IMR-90 (cell line): ENCODE results near the gene VPS18. TPM values are rescaled to one million over a fixed set of nuclear protein-coding genes. Genes with fewer than 3 reads are reported as not detected.

Experiments
- ATAC-seq: fragments of 200-7000 bp; cut with Tn5 transposase; 2 replicates; pipeline ENCODE4 v1.9.1; 2020; ENCODE audit warnings: low read depth, mild to moderate bottlenecking, moderate library complexity
- BruUV-seq: library from RNA; stranded (reverse); fragments of 400-500 nt; replicated peaks from 2 replicates; lab custom pipeline; 2021; lab: Mats Ljungman, UMichigan
- CTCF ChIA-PET: fragments of 300-600 bp; formaldehyde crosslinking; extraction: SDS; loops from one replicate; lab custom pipeline; 2021; ENCODE audit warnings: antibody characterized with exemption; lab: Yijun Ruan, JAX
- POLR2A ChIA-PET: fragments of 300-600 bp; sonication (Branson Sonifier 250); formaldehyde crosslinking; loops from one replicate; lab custom pipeline; 2022; ENCODE audit warnings: antibody characterized with exemption; ENCODE audit not compliant: unreplicated experiment; lab: Charles Lee
- DNase-seq: peaks from one replicate; pipeline ENCODE4 v3.0.0; 2013
- H2AFZ ChIP-seq: replicated peaks from 2 replicates; pipeline ENCODE3; 2013; ENCODE audit warnings: low read length, mild to moderate bottlenecking; ENCODE audit not compliant: poor library complexity
- H2AK5ac ChIP-seq: 2 replicates; pipeline ENCODE4 v1.6.1; 2013; ENCODE audit warnings: low read depth, low read length, inconsistent platforms
- H2AK9ac ChIP-seq: replicated peaks from 2 replicates; pipeline ENCODE3; 2013; ENCODE audit warnings: mild to moderate bottlenecking, low read depth, low read length, moderate library complexity; ENCODE audit not compliant: poor library complexity
- H2BK120ac ChIP-seq: 2 replicates; pipeline ENCODE4 v1.6.1; 2013; ENCODE audit warnings: low read depth, low read length, inconsistent platforms
- H2BK15ac ChIP-seq: 3 replicates; pipeline ENCODE4 v1.6.1; 2013; ENCODE audit warnings: low read depth, low read length, inconsistent platforms
- H2BK20ac ChIP-seq: 2 replicates; pipeline ENCODE4 v1.6.1; 2013; ENCODE audit warnings: low read depth, mild to moderate bottlenecking, inconsistent platforms, low read length, moderate library complexity
- H2BK5ac ChIP-seq: 2 replicates; pipeline ENCODE4 v1.6.1; 2013; ENCODE audit warnings: mild to moderate bottlenecking, low read depth, low read length, inconsistent platforms; ENCODE audit not compliant: poor library complexity, severe bottlenecking
- H3K14ac ChIP-seq: replicated peaks from 2 replicates; pipeline ENCODE4 v1.6.1; 2013; ENCODE audit warnings: low read depth, low read length, inconsistent platforms
- H3K18ac ChIP-seq: 2 replicates; pipeline ENCODE4 v1.6.1; 2013; ENCODE audit warnings: low read depth, low read length, control low read depth
- H3K23ac ChIP-seq: 2 replicates; pipeline ENCODE4 v1.6.1; 2013; ENCODE audit warnings: low read depth, low read length, inconsistent platforms
- H3K27ac ChIP-seq: 2 replicates; pipeline ENCODE4 v1.5.1; 2013; ENCODE audit warnings: mild to moderate bottlenecking, control low read depth, low read length; ENCODE audit not compliant: insufficient read depth
- H3K27me3 ChIP-seq: 2 replicates; pipeline ENCODE4 v1.6.1; 2013; ENCODE audit warnings: low read length; ENCODE audit not compliant: control insufficient read depth, insufficient read depth
- H3K36me3 ChIP-seq: 2 replicates; pipeline ENCODE4 v1.6.1; 2013; ENCODE audit warnings: low read length, mixed read lengths; ENCODE audit not compliant: control insufficient read depth, insufficient read depth
- H3K4ac ChIP-seq: 2 replicates; pipeline ENCODE4 v1.6.1; 2013; ENCODE audit warnings: low read depth, low read length, inconsistent platforms
- H3K4me1 ChIP-seq: 2 replicates; pipeline ENCODE4 v1.6.1; 2013; ENCODE audit warnings: low read length, mixed read lengths; ENCODE audit not compliant: control insufficient read depth, insufficient read depth
- H3K4me2 ChIP-seq: 2 replicates; pipeline ENCODE4 v1.6.1; 2013; ENCODE audit warnings: low read depth, mild to moderate bottlenecking, control low read depth, low read length, moderate library complexity
- H3K4me3 ChIP-seq: 2 replicates; pipeline ENCODE4 v1.5.1; 2013; ENCODE audit warnings: low read depth, mild to moderate bottlenecking, control low read depth, low read length, moderate library complexity; ENCODE audit not compliant: insufficient read depth
- H3K56ac ChIP-seq: 2 replicates; pipeline ENCODE4 v1.6.1; 2013; ENCODE audit warnings: low read length, inconsistent platforms; ENCODE audit not compliant: insufficient read depth; ENCODE audit errors: extremely low read depth
- H3K79me1 ChIP-seq, 2 experiments: 2 replicates each; pipeline ENCODE4 v1.6.1; 2013; ENCODE audit warnings: low read length in 2 of 2, inconsistent platforms in 1 of 2, low read depth in 1 of 2
- H3K9ac ChIP-seq: 2 replicates; pipeline ENCODE4 v1.6.1; 2013; ENCODE audit warnings: low read depth, low read length, control low read depth
- H3K9me1 ChIP-seq: 2 replicates; pipeline ENCODE4 v1.6.1; 2013; ENCODE audit warnings: low read length, inconsistent platforms; ENCODE audit not compliant: insufficient read depth
- H3K9me3 ChIP-seq: 2 replicates; pipeline ENCODE4 v1.6.1; 2013; ENCODE audit warnings: low read length; ENCODE audit not compliant: control insufficient read depth, insufficient read depth
- H4K20me1 ChIP-seq: 2 replicates; pipeline ENCODE4 v1.6.1; 2013; ENCODE audit warnings: low read length, inconsistent platforms; ENCODE audit not compliant: insufficient read depth
- H4K5ac ChIP-seq: 2 replicates; pipeline ENCODE4 v1.6.1; 2013; ENCODE audit warnings: mild to moderate bottlenecking, low read depth, low read length, control low read depth
- H4K8ac ChIP-seq, 2 experiments: 2 replicates each; pipeline ENCODE4 v1.6.1; 2013; ENCODE audit warnings: low read depth in 2 of 2, low read length in 2 of 2, control low read depth in 1 of 2, inconsistent platforms in 1 of 2
- H4K91ac ChIP-seq: 2 replicates; pipeline ENCODE4 v1.6.1; 2013; ENCODE audit warnings: low read depth, low read length, inconsistent platforms; ENCODE audit not compliant: insufficient read depth
- BHLHE40 ChIP-seq: fragments of 150-350 bp; IDR thresholded peaks from 2 replicates; pipeline ENCODE4 v1.6.1; 2016; ENCODE audit warnings: mild to moderate bottlenecking, low read depth, low read length
- CEBPB ChIP-seq: IDR thresholded peaks from 2 replicates; pipeline ENCODE4 v1.6.1; 2012; ENCODE audit warnings: low read depth, low read length, improper control_type of control experiment
- CTCF ChIP-seq: conservative IDR thresholded peaks from 2 replicates; pipeline ENCODE4 v1.5.1; 2012; ENCODE audit warnings: mild to moderate bottlenecking, low read depth, low read length, improper control_type of control experiment
- ELK1 ChIP-seq: fragments of 150-350 bp; IDR thresholded peaks from 2 replicates; pipeline ENCODE4 v1.6.1; 2016; ENCODE audit warnings: low read depth, mild to moderate bottlenecking, low read length, moderate library complexity, borderline replicate concordance
- FOS ChIP-seq: fragments of 150-350 bp; IDR thresholded peaks from 2 replicates; pipeline ENCODE4 v1.6.1; 2016; ENCODE audit warnings: low read depth, low read length
- MAFK ChIP-seq: IDR thresholded peaks from 2 replicates; pipeline ENCODE4 v1.6.1; 2012; ENCODE audit warnings: low read depth, low read length, improper control_type of control experiment
- MAZ ChIP-seq: IDR thresholded peaks from 2 replicates; pipeline ENCODE4 v1.6.1; 2012; ENCODE audit warnings: low read depth, mild to moderate bottlenecking, low read length, improper control_type of control experiment, moderate library complexity, borderline replicate concordance
- MXI1 ChIP-seq: IDR thresholded peaks from 2 replicates; pipeline ENCODE4 v1.6.1; 2012; ENCODE audit warnings: low read depth, mild to moderate bottlenecking, low read length, moderate library complexity, borderline replicate concordance
- NFE2L2 ChIP-seq: fragments of 150-350 bp; IDR thresholded peaks from 2 replicates; pipeline ENCODE4 v1.6.1; 2016; ENCODE audit warnings: low read depth, mild to moderate bottlenecking, low read length
- POLR2A ChIP-seq: IDR thresholded peaks from 2 replicates; pipeline ENCODE4 v1.6.1; 2012; ENCODE audit warnings: mild to moderate bottlenecking, low read depth, low read length
- RAD21 ChIP-seq: IDR thresholded peaks from 2 replicates; pipeline ENCODE4 v1.6.1; 2012; ENCODE audit warnings: low read length, improper control_type of control experiment
- SMC3 ChIP-seq: fragments of 150-350 bp; IDR thresholded peaks from 2 replicates; pipeline ENCODE4 v1.6.1; 2016; ENCODE audit warnings: low read depth, mild to moderate bottlenecking, antibody characterized with exemption, low read length, moderate library complexity
- USF2 ChIP-seq: fragments of 150-350 bp; IDR thresholded peaks from 2 replicates; pipeline ENCODE4 v1.6.1; 2017; ENCODE audit warnings: mild to moderate bottlenecking, antibody characterized with exemption, low read length, low read depth
- WGBS, 2 experiments: methylation state at CpG; one replicate each; pipeline versions ENCODE4 v1.1.5 to v1.1.7; 2013; ENCODE audit warnings: missing lambda C conversion rate in 2 of 2; ENCODE audit not compliant: insufficient read length in 1 of 2; ENCODE audit errors: extremely low coverage in 2 of 2; 5-methylcytosine and 5-hydroxymethylcytosine counted together
- dilution Hi-C: fragments of 300-500 bp; cut with HindIII; formaldehyde crosslinking; loops from one replicate; pipeline ENCODE4 v1.14.3; 2018; ENCODE audit warnings: low sequenced_read_pairs; ENCODE audit not compliant: unreplicated experiment
- in situ Hi-C: fragments of 300-500 bp; cut with MboI; formaldehyde crosslinking; loops from 3 replicates; pipeline ENCODE4 v1.14.3; 2019; ENCODE audit warnings: low sequenced_read_pairs, inconsistent platforms, mixed read lengths
- intact Hi-C: fragments of 100-400 bp; cut with micrococcal nuclease; formaldehyde crosslinking; loops from 2 replicates; pipeline ENCODE4 v1.10.0; 2022
- polyA plus RNA-seq, 3 experiments: library from polyadenylated mRNA; depleted of rRNA; stranded (reverse); fragments of >200 nt; gene quantifications; 2 replicates each; pipeline ENCODE4 v1.2.3, GENCODE V29; 2012; ENCODE audit warnings: low replicate concordance in 1 of 3
- total RNA-seq: library from RNA; depleted of rRNA; stranded (reverse); fragments of >200 nt; gene quantifications from 2 replicates; pipeline ENCODE4 v1.2.3, GENCODE V29; 2012

Gene VPS18
- total and polyA plus RNA-seq, 2 of the 4 experiments (the other 2 are of a cell fraction) = 19.3 to 32.3 TPM

GRCh38 chr15:40899536-40900207 lies 5.4 kb downstream of the VPS18 start:
- intact Hi-C loops = loop anchor here (10.0 kb wide), 1 partner anchor 215 kb away; the partner anchor contains the start of gene INO80
- TF ChIP-seq MAFK (no peak), MAZ (no peak), RAD21 (no peak), BHLHE40 (no peak), NFE2L2 (no peak), CTCF (no peak), USF2 (no peak), CEBPB (no peak), FOS (no peak), SMC3 (no peak), POLR2A (no peak), ELK1 (no peak), MXI1 (no peak)

More at GRCh38 chr15:40899536-40900207, 5.4 kb downstream of the VPS18 start:
- Histone ChIP-seq H2AK5ac (no peak overlapping the region), H3K14ac (no peak overlapping the region), H4K5ac (no peak overlapping the region), H3K23ac (no peak overlapping the region), H3K4me1 (peaks cover 5% of the 10 kb centered on the region; the same call in 1 of the 2 replicates), H3K36me3 (peaks cover 55% of the 10 kb centered on the region), H3K4me2 (no peak overlapping the region), H3K9ac (no peak overlapping the region), H4K8ac (no peak overlapping the region), H2BK120ac (no peak overlapping the region), H4K20me1 (peaks cover 40% of the 10 kb centered on the region), H3K4ac (no peak overlapping the region), H3K27me3 (no peaks in the 10 kb centered on the region), H2BK20ac (no peak overlapping the region), H3K27ac (no peak overlapping the region), H3K56ac (no peak overlapping the region), H3K4me3 (no peak overlapping the region), H2AFZ (no peak overlapping the region), H2BK15ac (no peak overlapping the region), H4K91ac (no peak overlapping the region), H2AK9ac (no peak overlapping the region), H2BK5ac (no peak overlapping the region), H3K79me1 (peaks cover 19 to 51% of the 10 kb centered on the region in 2 experiments), H3K9me1 (0 out of 2 replicates have a peak, but pooled peaks cover 3% of the 10 kb centered on the region), H3K9me3 (no peaks in the 10 kb centered on the region), H3K18ac (no peak overlapping the region)
- WGBS, 2 experiments = 96% methylated on average over 19 of the region's 33 CpGs; no CpG with 5 or more reads in 1 of the 2 experiments
- ATAC-seq (no peak), DNase-seq (no peak)
- BruUV-seq = no TSS peak
- in situ Hi-C loops = loop anchor here (5.0 to 10.0 kb wide), 2 partner anchors 125 to 288 kb away; no protein-coding TSS in a partner anchor
- ChIA-PET CTCF (no interaction called here), POLR2A (interaction anchor here (0.6 kb wide), 1 partner anchor 77 kb away, joined by 6 read pairs; no protein-coding TSS in a partner anchor)
- dilution Hi-C loops = no loop called here
